Posterior cingulate gyrus (tissue), 11 donors: ENCODE results near the gene CREB3L4.

Experiments used
- DNase-seq, 10 donors: peaks; one replicate each; pipeline versions ENCODE4 v3.0.0 to v3.0.0-alpha.2; 2020 to 2021; ENCODE audit warnings: mixed read lengths in 3 of 10
- intact Hi-C: fragments of 100-400 bp; cut with DNase I; formaldehyde crosslinking; loops from one replicate; pipeline ENCODE4 v1.15.1; 2023

The CREB3L4 gene

GRCh38 chr1:153957744-153958110 is 10.0 kb upstream of the CREB3L4 start:
- no peak for DNase-seq
- intact Hi-C loops = loop anchor here (1.0 kb wide), 1 partner anchor 11 kb away; the partner anchor contains the start of gene DENND4B

- peak; percentile 98 to 100 (median 99) for DNase-seq
- intact Hi-C loops = loop anchor here (1.0 kb wide), 1 partner anchor 12 kb away; the partner anchor contains the start of gene DENND4B
Observed at GRCh38 chr1:153958111-153958960, 9.4 kb upstream of the CREB3L4 start, which contains the start of gene CRTC2. CRTC2 (minus strand) TSS chr1:153958612; CDS start chr1:153958497, 115 bp downstream.

- intact Hi-C loops = loop anchor here (1.0 kb wide), 1 partner anchor 13 kb away; the partner anchor contains the start of gene DENND4B
- no peak for DNase-seq
Observed at GRCh38 chr1:153958961-153959260, 8.8 kb upstream of the CREB3L4 start.

GRCh38 chr1:153959454-153959853 is 8.2 kb upstream of the CREB3L4 start:
- peak in 1 of 10 donors; percentile 32 for DNase-seq
- intact Hi-C loops = no loop called here

- intact Hi-C loops = no loop called here
- peak in 1 of 10 donors; percentile 79 for DNase-seq
Observed at GRCh38 chr1:153960206-153960605, 7.5 kb upstream of the CREB3L4 start.

GRCh38 chr1:153961421-153961820 is 6.3 kb upstream of the CREB3L4 start:
- intact Hi-C loops = no loop called here
- DNase-seq = no peak

GRCh38 chr1:153962088-153963029 is 5.3 kb upstream of the CREB3L4 start:
- peak in 1 of 10 donors; percentile 83 for DNase-seq
- intact Hi-C loops = no loop called here

- intact Hi-C loops = no loop called here
- DNase-seq = peak; percentile 96 to 100 (median 99)
Observed at GRCh38 chr1:153963030-153963849, 4.5 kb upstream of the CREB3L4 start, which contains the start of gene SLC39A1. SLC39A1 (minus strand) TSS chr1:153963537; CDS start chr1:153962715, 822 bp downstream.

GRCh38 chr1:153963850-153964331 is 3.8 kb upstream of the CREB3L4 start:
- intact Hi-C loops = no loop called here
- DNase-seq = peak in 3 of 10 donors; percentile 10 to 86 (median 80)

GRCh38 chr1:153968000-153968363 is 280 bp downstream of the CREB3L4 start:
- intact Hi-C loops = no loop called here
- DNase-seq = peak in 2 of 10 donors; percentile 36 to 70

- intact Hi-C loops = no loop called here
- DNase-seq = peak in 1 of 10 donors; percentile 80
Observed at GRCh38 chr1:153968408-153968807, 706 bp downstream of the CREB3L4 start.

- DNase-seq = peak in 1 of 10 donors; percentile 21
- intact Hi-C loops = no loop called here
Observed at GRCh38 chr1:153968972-153969371, 1.3 kb downstream of the CREB3L4 start.

GRCh38 chr1:153970346-153970745 is 2.6 kb downstream of the CREB3L4 start:
- intact Hi-C loops = no loop called here
- DNase-seq = peak in 1 of 10 donors; percentile 43

- DNase-seq = peak in 1 of 10 donors; percentile 4
- intact Hi-C loops = no loop called here
Observed at GRCh38 chr1:153973071-153973470, 5.4 kb downstream of the CREB3L4 start.

GRCh38 chr1:153973525-153973924 is 5.8 kb downstream of the CREB3L4 start:
- DNase-seq = no peak
- intact Hi-C loops = no loop called here

GRCh38 chr1:153976819-153977249 is 9.1 kb downstream of the CREB3L4 start:
- intact Hi-C loops = no loop called here
- DNase-seq = peak in 1 of 10 donors; percentile 47

GRCh38 chr1:153977250-153978240 is 9.8 kb downstream of the CREB3L4 start, which contains the start of gene JTB:
JTB (minus strand) TSS chr1:153977674; CDS start chr1:153977252, 422 bp downstream.
- peak; percentile 83 to 98 (median 90) for DNase-seq
- intact Hi-C loops = no loop called here

- peak in 1 of 10 donors; percentile 7 for DNase-seq
- intact Hi-C loops = no loop called here
Observed at GRCh38 chr1:153978274-153978909, 10.7 kb downstream of the CREB3L4 start.
